ENCODE data around the gene YDJC.

DNA sequence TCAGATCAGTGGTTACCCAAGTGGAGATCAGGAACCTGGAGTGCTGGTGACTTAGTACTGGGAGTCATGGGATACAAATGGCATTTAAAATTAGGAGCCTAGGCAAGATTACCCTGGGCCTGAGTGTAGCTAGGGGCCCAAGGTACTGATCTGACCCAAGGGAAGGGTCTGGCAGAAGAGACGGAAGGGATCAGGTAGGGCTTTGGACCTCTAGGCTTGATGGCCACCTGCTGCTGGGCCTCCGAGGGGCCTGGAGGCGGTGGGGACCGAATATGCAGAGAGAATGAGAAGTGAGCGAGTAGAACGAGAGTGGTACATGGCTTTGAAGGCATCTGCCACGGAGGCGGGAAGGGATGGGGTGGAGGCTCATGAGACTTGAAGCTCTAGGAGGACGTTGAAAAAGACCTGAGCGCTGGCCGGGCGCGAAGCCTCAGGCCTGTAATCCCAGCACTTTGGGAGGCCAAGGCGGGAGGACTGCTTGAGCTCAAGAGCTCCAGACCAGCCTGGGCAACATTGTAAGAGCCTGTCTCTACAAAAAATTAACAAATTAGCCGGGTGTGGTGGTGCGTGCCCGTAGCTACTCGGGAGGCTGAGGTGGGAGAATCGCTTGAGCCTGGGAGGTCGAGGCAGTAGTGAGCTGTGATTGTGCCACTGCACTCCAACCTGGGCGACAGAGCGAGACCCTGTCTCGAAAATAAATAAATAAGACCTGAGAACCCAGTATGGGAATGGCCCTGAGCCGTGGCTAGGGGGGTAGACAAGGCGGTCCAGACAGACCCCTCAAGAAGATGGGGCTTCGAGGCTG is 35.4 kb upstream of the YDJC start:
- TF ChIP-seq POLR2A (IDR thresholded peaks at IDR 0.05), result no peak
- TF ChIP-seq, protein P1, sequence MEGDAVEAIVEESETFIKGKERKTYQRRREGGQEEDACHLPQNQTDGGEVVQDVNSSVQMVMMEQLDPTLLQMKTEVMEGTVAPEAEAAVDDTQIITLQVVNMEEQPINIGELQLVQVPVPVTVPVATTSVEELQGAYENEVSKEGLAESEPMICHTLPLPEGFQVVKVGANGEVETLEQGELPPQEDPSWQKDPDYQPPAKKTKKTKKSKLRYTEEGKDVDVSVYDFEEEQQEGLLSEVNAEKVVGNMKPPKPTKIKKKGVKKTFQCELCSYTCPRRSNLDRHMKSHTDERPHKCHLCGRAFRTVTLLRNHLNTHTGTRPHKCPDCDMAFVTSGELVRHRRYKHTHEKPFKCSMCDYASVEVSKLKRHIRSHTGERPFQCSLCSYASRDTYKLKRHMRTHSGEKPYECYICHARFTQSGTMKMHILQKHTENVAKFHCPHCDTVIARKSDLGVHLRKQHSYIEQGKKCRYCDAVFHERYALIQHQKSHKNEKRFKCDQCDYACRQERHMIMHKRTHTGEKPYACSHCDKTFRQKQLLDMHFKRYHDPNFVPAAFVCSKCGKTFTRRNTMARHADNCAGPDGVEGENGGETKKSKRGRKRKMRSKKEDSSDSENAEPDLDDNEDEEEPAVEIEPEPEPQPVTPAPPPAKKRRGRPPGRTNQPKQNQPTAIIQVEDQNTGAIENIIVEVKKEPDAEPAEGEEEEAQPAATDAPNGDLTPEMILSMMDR (IDR thresholded peaks at IDR 0.05), result no peak
